CD4-positive, alpha-beta T cell (primary cell): Measurements from ENCODE around the gene SGPP1. TPM values are rescaled to one million over a fixed set of nuclear protein-coding genes. Genes with fewer than 3 reads are reported as not detected.

ENCODE experiments used
- total RNA-seq, 174 experiments: library from RNA in 2 of 174; stranded (reverse) in 2 of 174; gene quantifications; one replicate each; pipeline ENCODE4 v1.2.3 and lab custom pipeline; 2021 to 2026

The SGPP1 gene
- total RNA-seq, 2 experiments from 2014 or later, result 16.6 to 16.8 TPM

Other genes with a start within 250 kb of the SGPP1 start
- 10 to 100 TPM; 31.2 to 32.3 TPM for gene PPP2R5E, start 184.7 kb downstream of the SGPP1 start, total RNA-seq
- gene WDR89, start 86.2 kb downstream of the SGPP1 start, total RNA-seq, result 10 to 100 TPM; 12.4 to 13.4 TPM
- gene SYNE2, start 124.9 kb upstream of the SGPP1 start, total RNA-seq, result 10 to 100 TPM; 87.4 to 92.6 TPM